DOHH2 (cell line): ENCODE data around the gene BTBD6.

ENCODE experiments used
- EZH2phosphoT487 ChIP-seq: fragments of 200-600 bp; sonication (generic); IDR thresholded peaks from 2 replicates; pipeline ENCODE4 v1.6.1; 2017; ENCODE audit warnings: borderline replicate concordance, mild to moderate bottlenecking, antibody characterized with exemption, low read length, moderate library complexity, mixed read lengths
- TF ChIP-seq, protein P1 (sequence below): fragments of 200-600 bp; sonication (generic); IDR thresholded peaks from one replicate; pipeline ENCODE4 v1.5.1; 2014; ENCODE audit warnings: antibody characterized with exemption, mild to moderate bottlenecking, low read depth, low read length; ENCODE audit not compliant: poor library complexity, severe bottlenecking

DNA sequence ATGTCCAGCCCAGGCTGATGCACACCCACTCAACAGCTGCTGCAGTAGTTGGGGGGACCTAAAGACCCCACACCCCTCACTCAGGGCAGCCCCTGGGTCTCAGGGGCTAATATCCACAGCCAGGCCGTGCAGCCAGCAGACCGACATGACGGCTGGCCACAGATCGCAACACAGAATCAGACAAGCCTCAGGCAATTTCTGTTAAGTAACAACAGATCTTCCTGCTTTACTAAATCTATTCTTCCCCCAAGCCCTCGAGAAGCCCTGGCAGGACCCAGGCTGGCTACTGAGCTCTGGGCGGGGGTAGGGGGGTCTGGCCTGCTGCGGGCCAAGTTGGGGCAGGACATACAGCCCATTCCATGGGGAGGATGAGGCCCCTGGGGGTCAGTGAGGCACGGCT is 39.2 kb upstream of the BTBD6 start:
- TF ChIP-seq, protein P1, sequence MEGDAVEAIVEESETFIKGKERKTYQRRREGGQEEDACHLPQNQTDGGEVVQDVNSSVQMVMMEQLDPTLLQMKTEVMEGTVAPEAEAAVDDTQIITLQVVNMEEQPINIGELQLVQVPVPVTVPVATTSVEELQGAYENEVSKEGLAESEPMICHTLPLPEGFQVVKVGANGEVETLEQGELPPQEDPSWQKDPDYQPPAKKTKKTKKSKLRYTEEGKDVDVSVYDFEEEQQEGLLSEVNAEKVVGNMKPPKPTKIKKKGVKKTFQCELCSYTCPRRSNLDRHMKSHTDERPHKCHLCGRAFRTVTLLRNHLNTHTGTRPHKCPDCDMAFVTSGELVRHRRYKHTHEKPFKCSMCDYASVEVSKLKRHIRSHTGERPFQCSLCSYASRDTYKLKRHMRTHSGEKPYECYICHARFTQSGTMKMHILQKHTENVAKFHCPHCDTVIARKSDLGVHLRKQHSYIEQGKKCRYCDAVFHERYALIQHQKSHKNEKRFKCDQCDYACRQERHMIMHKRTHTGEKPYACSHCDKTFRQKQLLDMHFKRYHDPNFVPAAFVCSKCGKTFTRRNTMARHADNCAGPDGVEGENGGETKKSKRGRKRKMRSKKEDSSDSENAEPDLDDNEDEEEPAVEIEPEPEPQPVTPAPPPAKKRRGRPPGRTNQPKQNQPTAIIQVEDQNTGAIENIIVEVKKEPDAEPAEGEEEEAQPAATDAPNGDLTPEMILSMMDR, result no peak
- no peak for TF ChIP-seq EZH2phosphoT487
